PC-3 (cell line): ENCODE data around the gene IL7R. TPM values are rescaled to one million over a fixed set of nuclear protein-coding genes. Genes with fewer than 3 reads are reported as not detected.
A peak's percentile ranks its signal among the peaks of the same experiment; 100 is the strongest.
"Not testable (repeated sequence)": the region's sequence is repeated elsewhere in the genome, so short reads cannot be mapped to it uniquely, and the experiment has no call there.

Source experiments
- ATAC-seq: fragments of 200-7000 bp; cut with Tn5 transposase; 2 replicates; pipeline ENCODE4 v1.9.1; 2020; ENCODE audit warnings: mild to moderate bottlenecking, moderate library complexity
- BruUV-seq: library from RNA; stranded (reverse); fragments of 400-500 nt; replicated peaks from 2 replicates; lab custom pipeline; 2021; lab: Mats Ljungman, UMichigan
- CTCF ChIA-PET: fragments of 300-600 bp; sonication (Branson Sonifier 250); formaldehyde crosslinking; loops from one replicate; lab custom pipeline; 2022; ENCODE audit warnings: antibody characterized with exemption; lab: Charles Lee
- POLR2A ChIA-PET: fragments of 300-600 bp; sonication (Branson Sonifier 250); formaldehyde crosslinking; loops from one replicate; lab custom pipeline; 2022; ENCODE audit warnings: antibody characterized with exemption; ENCODE audit not compliant: unreplicated experiment; lab: Charles Lee
- DNase-seq: peaks from one replicate; pipeline ENCODE4 v3.0.0-alpha.2; 2015
- H2AFZ ChIP-seq: fragments of 300-600 bp; sonication (generic); 2 replicates; pipeline ENCODE4 v1.6.0; 2016; ENCODE audit warnings: antibody characterized with exemption, low read length
- H3F3A ChIP-seq: fragments of 300-600 bp; sonication (generic); one replicate; pipeline ENCODE4 v1.6.0; 2017; ENCODE audit warnings: antibody characterized with exemption, low read length, control low read depth, mild to moderate bottlenecking; ENCODE audit not compliant: unreplicated experiment
- H3K27ac ChIP-seq: fragments of 300-600 bp; sonication (generic); 2 replicates; pipeline ENCODE4 v1.5.1; 2016; ENCODE audit warnings: mild to moderate bottlenecking, low read length
- H3K27me3 ChIP-seq: fragments of 300-600 bp; sonication (generic); 2 replicates; pipeline ENCODE4 v1.6.1; 2016; ENCODE audit warnings: low read length, mixed read lengths
- H3K36me3 ChIP-seq: fragments of 300-600 bp; sonication (generic); 2 replicates; pipeline ENCODE4 v1.6.1; 2016; ENCODE audit warnings: low read depth, mixed run types, low read length, mixed read lengths
- H3K4me1 ChIP-seq: fragments of 300-600 bp; sonication (generic); 2 replicates; pipeline ENCODE4 v1.5.1; 2016; ENCODE audit warnings: low read length; ENCODE audit not compliant: insufficient read depth
- H3K4me2 ChIP-seq: fragments of 300-600 bp; sonication (generic); 2 replicates; pipeline ENCODE4 v1.6.0; 2016; ENCODE audit warnings: low read length
- H3K4me3 ChIP-seq: fragments of 300-600 bp; sonication (generic); 2 replicates; pipeline ENCODE4 v1.5.1; 2016; ENCODE audit warnings: mild to moderate bottlenecking, low read length, mixed read lengths
- H3K79me2 ChIP-seq: fragments of 300-600 bp; sonication (generic); 2 replicates; pipeline ENCODE4 v1.6.1; 2017; ENCODE audit warnings: low read length, mixed read lengths
- H3K9ac ChIP-seq: fragments of 300-600 bp; sonication (generic); 2 replicates; pipeline ENCODE4 v1.6.0; 2016; ENCODE audit warnings: mild to moderate bottlenecking, low read length
- H3K9me2 ChIP-seq: fragments of 300-600 bp; sonication (generic); replicated peaks from 2 replicates; pipeline ENCODE4 v1.6.1; 2016; ENCODE audit warnings: mixed run types, low read length, mixed read lengths
- H3K9me3 ChIP-seq: fragments of 300-600 bp; sonication (generic); 2 replicates; pipeline ENCODE4 v1.6.1; 2016; ENCODE audit warnings: low read length, mixed read lengths
- H4K20me1 ChIP-seq: fragments of 300-600 bp; sonication (generic); 2 replicates; pipeline ENCODE4 v1.6.1; 2016; ENCODE audit warnings: low read length, mixed read lengths
- CTCF ChIP-seq: fragments of 300-600 bp; sonication (generic); conservative IDR thresholded peaks from 2 replicates; pipeline ENCODE4 v1.5.1; 2017; ENCODE audit warnings: antibody characterized with exemption, low read depth, mild to moderate bottlenecking, low read length
- EZH2 ChIP-seq: fragments of 300-600 bp; sonication (generic); IDR thresholded peaks from one replicate; pipeline ENCODE4 v1.6.1; 2017; ENCODE audit warnings: antibody characterized with exemption, mild to moderate bottlenecking, low read length; ENCODE audit not compliant: unreplicated experiment
- EZH2phosphoT487 ChIP-seq: fragments of 300-600 bp; sonication (generic); IDR thresholded peaks from 2 replicates; pipeline ENCODE4 v1.6.1; 2018; ENCODE audit warnings: mild to moderate bottlenecking, antibody characterized with exemption, low read length, borderline replicate concordance
- intact Hi-C: fragments of 100-400 bp; cut with micrococcal nuclease; formaldehyde crosslinking; loops from 2 replicates; pipeline ENCODE4 v1.9.0; 2023
- total RNA-seq: library from RNA; depleted of rRNA; stranded (reverse); fragments of >200 nt; gene quantifications from 2 replicates; pipeline ENCODE4 v1.2.3, GENCODE V29; 2014

The IL7R gene
- total RNA-seq, 1 experiment from 2014 or later = 7.4 TPM

GRCh38 chr5:35855187-35855586, 1.5 kb upstream of the IL7R start:
- no peak for TF ChIP-seq EZH2
- no peak for TF ChIP-seq EZH2phosphoT487
- no peak for TF ChIP-seq CTCF
- ATAC-seq (no peak), DNase-seq (peak; percentile 48)
- Histone ChIP-seq H2AFZ (no peak overlapping the region), H3K9me2 (no peaks in the 10 kb centered on the region), H3K9me3 (no peaks in the 10 kb centered on the region), H3K27me3 (no peaks in the 10 kb centered on the region), H3K4me2 (peak overlapping the region; percentile 76), H3K79me2 (peaks cover 15% of the 10 kb centered on the region), H3K4me1 (peaks cover 65% of the 10 kb centered on the region), H3K36me3 (no peaks in the 10 kb centered on the region), H3K27ac (peak overlapping the region; percentile 91), H3F3A (peaks cover 7% of the 10 kb centered on the region), H3K4me3 (no peak overlapping the region), H3K9ac (peak overlapping the region; percentile 12; the same call in 1 of the 2 replicates), H4K20me1 (no peaks in the 10 kb centered on the region)
- ChIA-PET POLR2A (no interaction called here), CTCF (no interaction called here)
- intact Hi-C loops = loop anchor here (5.0 kb wide), 3 partner anchors 113 to 238 kb away; partner anchors contain the start of gene SPEF2
- no TSS peak for BruUV-seq

- peaks cover 22% of the 10 kb centered on the region for H3K79me2 ChIP-seq
- CTCF ChIA-PET = interaction anchor here (0.7 kb wide), 1 partner anchor 117 kb away, joined by 3 read pairs; no protein-coding TSS in a partner anchor
- H4K20me1 ChIP-seq, ATAC-seq, H3K9me2 ChIP-seq, H3K36me3 ChIP-seq, H3F3A ChIP-seq, H3K9me3 ChIP-seq, DNase-seq, BruUV-seq, H3K27me3 ChIP-seq, POLR2A ChIA-PET: not testable (repeated sequence)
- H2AFZ ChIP-seq = peak overlapping the region; percentile 46; the same call in 1 of the 2 replicates
- H3K4me2 ChIP-seq = peak overlapping the region; percentile 76
- H3K27ac ChIP-seq = peak overlapping the region; percentile 91
- peak overlapping the region; percentile 54; the same call in 1 of the 2 replicates for H3K4me3 ChIP-seq
- H3K4me1 ChIP-seq = peaks cover 65% of the 10 kb centered on the region
- intact Hi-C loops = loop anchor here (2.0 to 5.0 kb wide), 4 partner anchors 114 to 239 kb away; partner anchors contain the start of gene SPEF2
- peak overlapping the region; percentile 64 for H3K9ac ChIP-seq
Observed at GRCh38 chr5:35856186-35856764, 416 bp upstream of the IL7R start.

DNA sequence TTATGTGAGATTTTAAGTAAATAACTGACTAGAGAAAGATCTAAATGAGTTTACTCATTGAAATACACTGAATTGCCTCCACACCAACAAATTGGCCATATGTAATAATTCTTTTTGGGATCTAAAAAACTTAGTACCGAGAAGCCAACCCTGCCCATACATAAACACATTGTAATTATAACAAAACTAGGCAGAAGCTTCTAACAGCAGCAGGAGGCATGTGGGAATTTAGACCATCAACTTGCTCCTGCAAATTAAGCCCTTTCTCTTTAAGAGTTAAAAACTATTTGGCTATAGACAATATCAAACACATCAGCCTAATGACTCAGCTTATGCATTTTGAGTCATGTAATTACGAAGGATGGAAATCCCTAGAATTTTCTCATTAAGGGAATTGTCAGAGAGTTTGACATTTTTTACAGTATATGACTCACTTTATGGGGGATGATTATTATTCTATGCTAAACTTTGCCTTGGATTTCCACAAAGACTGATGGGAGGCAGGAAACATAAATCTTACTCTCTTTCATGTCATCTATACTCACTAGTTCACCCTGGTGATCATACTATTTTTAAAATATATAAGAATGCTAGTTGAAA, 1.0 kb downstream of the IL7R start:
- CTCF ChIA-PET = interaction anchor here (1.3 kb wide), 1 partner anchor 67 kb away, joined by 3 read pairs; no protein-coding TSS in a partner anchor
- H3K4me3 ChIP-seq = peak overlapping the region; percentile 56
- no peaks in the 10 kb centered on the region for H4K20me1 ChIP-seq
- DNase-seq = peak; percentile 95
- peak overlapping the region; percentile 91 for H3K27ac ChIP-seq
- H3K27me3 ChIP-seq = no peaks in the 10 kb centered on the region
- no TSS peak for BruUV-seq
- POLR2A ChIA-PET = no interaction called here
- H3K9me3 ChIP-seq = no peaks in the 10 kb centered on the region
- 0 out of 2 replicates have a peak, but pooled peaks cover 11% of the 10 kb centered on the region for H3K36me3 ChIP-seq
- peaks cover 7% of the 10 kb centered on the region for H3F3A ChIP-seq
- H3K4me2 ChIP-seq = peak overlapping the region; percentile 76
- peaks cover 58% of the 10 kb centered on the region for H3K4me1 ChIP-seq
- peak; percentile 70 for ATAC-seq
- TF ChIP-seq CTCF (no peak), EZH2 (no peak), EZH2phosphoT487 (no peak)
- intact Hi-C loops = loop anchor here (1.0 to 5.0 kb wide), 7 partner anchors 62 to 240 kb away; partner anchors contain the start of gene SPEF2
- no peaks in the 10 kb centered on the region for H3K9me2 ChIP-seq
- H3K9ac ChIP-seq = peak overlapping the region; percentile 68
- no peak overlapping the region for H2AFZ ChIP-seq
- H3K79me2 ChIP-seq = peaks cover 22% of the 10 kb centered on the region
